Choroid plexus epithelial cell (primary cell): Measurements from ENCODE around the gene PILRB.
"Not testable (repeated sequence)": the region's sequence is repeated elsewhere in the genome, so short reads cannot be mapped to it uniquely, and the experiment has no call there.

ENCODE experiments used
- DNase-seq: peaks from one replicate; pipeline ENCODE4 v3.0.0-alpha.2; 2010; ENCODE audit warnings: low read depth
- H3K4me3 ChIP-seq: 2 replicates; pipeline ENCODE4 v1.5.1; 2011; ENCODE audit warnings: low read depth, mild to moderate bottlenecking, control low read depth, low read length, moderate library complexity
- TF ChIP-seq, protein P1 (sequence below): conservative IDR thresholded peaks from 2 replicates; pipeline ENCODE4 v1.5.1; 2011; ENCODE audit warnings: low read depth, mild to moderate bottlenecking, control low read depth, inconsistent platforms, low read length, moderate library complexity

Gene PILRB

DNA sequence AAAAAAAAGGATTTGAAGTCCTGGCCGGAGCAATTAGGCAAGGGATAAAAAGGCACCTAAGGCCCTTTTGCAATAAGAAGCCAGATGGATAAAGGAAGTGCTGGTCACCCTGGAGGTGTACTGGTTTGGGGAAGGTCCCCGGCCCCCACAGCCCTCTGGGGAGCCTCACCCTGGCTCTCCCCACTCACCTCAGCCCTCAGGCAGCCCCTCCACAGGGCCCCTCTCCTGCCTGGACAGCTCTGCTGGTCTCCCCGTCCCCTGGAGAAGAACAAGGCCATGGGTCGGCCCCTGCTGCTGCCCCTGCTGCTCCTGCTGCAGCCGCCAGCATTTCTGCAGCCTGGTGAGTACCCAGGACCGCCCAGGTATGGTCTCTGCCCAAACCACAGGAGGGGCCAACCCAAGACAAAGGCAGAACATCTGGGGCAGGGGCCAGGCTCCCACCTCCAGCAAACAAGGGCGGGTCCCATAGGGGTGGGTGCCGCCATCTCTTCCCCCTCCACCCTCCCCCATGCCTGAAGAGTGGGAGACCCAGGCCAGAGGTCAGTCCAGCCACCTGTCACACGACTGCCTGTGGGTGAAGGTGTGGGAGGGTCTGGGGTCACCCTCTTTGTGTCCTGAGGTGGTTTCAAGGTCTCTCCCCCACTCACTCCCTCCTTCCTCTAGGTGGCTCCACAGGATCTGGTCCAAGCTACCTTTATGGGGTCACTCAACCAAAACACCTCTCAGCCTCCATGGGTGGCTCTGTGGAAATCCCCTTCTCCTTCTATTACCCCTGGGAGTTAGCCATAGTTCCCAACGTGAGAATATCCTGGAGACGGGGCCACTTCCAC is at the start of gene PILRB:
TSS of gene PILRB (plus strand) at position 91 of the 830 bp plus-strand sequence. CDS start at position 277, 186 bp downstream.
- no peak within 1 kb of the TSS for H3K4me3 ChIP-seq
- TF ChIP-seq, protein P1, sequence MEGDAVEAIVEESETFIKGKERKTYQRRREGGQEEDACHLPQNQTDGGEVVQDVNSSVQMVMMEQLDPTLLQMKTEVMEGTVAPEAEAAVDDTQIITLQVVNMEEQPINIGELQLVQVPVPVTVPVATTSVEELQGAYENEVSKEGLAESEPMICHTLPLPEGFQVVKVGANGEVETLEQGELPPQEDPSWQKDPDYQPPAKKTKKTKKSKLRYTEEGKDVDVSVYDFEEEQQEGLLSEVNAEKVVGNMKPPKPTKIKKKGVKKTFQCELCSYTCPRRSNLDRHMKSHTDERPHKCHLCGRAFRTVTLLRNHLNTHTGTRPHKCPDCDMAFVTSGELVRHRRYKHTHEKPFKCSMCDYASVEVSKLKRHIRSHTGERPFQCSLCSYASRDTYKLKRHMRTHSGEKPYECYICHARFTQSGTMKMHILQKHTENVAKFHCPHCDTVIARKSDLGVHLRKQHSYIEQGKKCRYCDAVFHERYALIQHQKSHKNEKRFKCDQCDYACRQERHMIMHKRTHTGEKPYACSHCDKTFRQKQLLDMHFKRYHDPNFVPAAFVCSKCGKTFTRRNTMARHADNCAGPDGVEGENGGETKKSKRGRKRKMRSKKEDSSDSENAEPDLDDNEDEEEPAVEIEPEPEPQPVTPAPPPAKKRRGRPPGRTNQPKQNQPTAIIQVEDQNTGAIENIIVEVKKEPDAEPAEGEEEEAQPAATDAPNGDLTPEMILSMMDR = peak; percentile 22
- no peak for DNase-seq

DNA sequence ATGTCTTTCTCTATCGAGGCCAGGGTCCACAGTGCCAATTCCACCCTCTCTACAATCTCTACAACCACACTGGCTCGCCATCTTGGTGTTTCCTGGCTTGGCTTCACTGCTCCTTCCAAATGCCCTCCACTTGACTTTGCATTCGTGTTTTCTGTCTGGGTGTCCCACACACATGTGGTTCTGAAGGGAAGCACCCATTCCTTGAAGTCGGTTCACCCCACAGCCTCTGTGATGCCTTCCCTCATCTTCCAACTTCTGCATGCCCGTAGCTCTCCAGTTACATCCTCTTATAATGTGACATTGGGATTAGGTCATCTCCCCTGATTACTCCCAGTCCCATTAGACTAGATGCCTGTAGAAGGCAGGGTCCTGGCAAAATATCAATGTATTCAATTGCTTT is 39.6 kb upstream of the PILRB start:
- H3K4me3 ChIP-seq, DNase-seq: not testable (repeated sequence)

DNA sequence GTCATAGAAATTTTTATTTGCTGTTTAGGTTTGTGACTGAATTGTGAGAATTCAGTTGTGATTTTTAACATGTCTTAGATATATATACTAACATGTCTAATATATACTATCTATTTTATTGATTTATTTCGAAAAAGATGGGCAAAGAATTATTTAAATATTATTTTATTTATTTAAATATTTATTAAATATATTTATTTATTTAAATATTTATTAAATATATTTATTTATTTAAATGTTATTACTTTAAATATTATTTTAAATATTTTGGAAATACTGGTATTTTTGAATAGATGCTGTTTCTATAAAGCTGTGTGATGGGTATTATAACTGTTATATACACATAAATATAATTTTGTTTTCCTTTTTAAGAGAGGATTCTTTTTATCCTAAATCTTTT is 36.3 kb upstream of the PILRB start:
- not testable (repeated sequence) for H3K4me3 ChIP-seq, DNase-seq

GRCh38 chr7:100324194-100324593 is 33.7 kb upstream of the PILRB start:
- H3K4me3 ChIP-seq, DNase-seq: not testable (repeated sequence)

DNA sequence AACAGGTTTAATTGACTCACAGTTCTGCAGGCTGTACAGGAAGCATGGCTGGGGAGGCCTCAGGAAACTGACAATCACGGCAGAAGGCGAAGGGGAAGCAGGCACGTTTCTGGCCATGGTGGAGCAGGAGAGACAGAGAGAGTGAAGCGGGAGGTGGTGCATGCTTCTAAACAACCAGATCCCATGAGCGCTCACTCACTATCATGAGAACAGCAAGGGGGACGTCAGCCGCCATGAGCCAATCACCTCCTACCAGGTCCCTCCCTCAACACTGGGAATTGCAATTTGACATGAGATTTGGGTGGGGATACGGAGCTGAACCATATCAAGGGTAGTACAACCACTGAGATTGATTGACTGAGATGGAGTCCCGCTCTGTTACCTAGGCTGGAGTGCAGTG is 32.2 kb upstream of the PILRB start:
- DNase-seq, H3K4me3 ChIP-seq: not testable (repeated sequence)

DNA sequence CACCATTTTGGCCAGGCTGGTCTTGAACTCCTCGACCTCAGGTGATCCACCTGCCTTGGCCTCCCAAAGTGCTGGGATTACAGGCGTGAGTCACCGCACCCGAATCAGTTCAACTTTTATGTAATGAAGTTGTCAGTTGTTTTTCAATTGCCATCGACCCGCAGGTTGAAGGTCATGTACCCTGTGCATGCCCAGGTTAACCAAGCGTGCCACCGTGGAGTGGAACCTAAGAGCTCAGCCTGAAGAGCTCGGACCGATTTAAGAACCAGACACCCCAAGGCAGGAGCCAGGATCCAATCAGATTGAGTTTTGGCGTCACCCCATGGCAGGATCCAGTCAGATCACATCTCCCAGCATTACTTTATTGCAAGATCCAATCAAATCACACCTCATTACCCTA is 31.0 kb upstream of the PILRB start:
- H3K4me3 ChIP-seq, DNase-seq: not testable (repeated sequence)

- DNase-seq = peak; percentile 93
- H3K4me3 ChIP-seq = peak overlapping the region; percentile 81
Observed at GRCh38 chr7:100335566-100336466, 22.1 kb upstream of the PILRB start.

GRCh38 chr7:100338083-100338696 is 19.7 kb upstream of the PILRB start:
- not testable (repeated sequence) for DNase-seq

GRCh38 chr7:100341286-100341685 is 16.6 kb upstream of the PILRB start:
- DNase-seq, H3K4me3 ChIP-seq: not testable (repeated sequence)

More at GRCh38 chr7:100338083-100338696, 19.7 kb upstream of the PILRB start:
- not testable (repeated sequence) for H3K4me3 ChIP-seq

- H3K4me3 ChIP-seq = no peak overlapping the region
- DNase-seq = no peak
- TF ChIP-seq, protein P1 = no peak
Observed at GRCh38 chr7:100342765-100343164, 15.2 kb upstream of the PILRB start.

GRCh38 chr7:100344124-100344559 is 13.8 kb upstream of the PILRB start:
- H3K4me3 ChIP-seq, DNase-seq: not testable (repeated sequence)

GRCh38 chr7:100344560-100345287 is 13.2 kb upstream of the PILRB start:
- DNase-seq = peak; percentile 81
- H3K4me3 ChIP-seq = not testable (repeated sequence)
